ENCODE data around the gene ARL2BP. TPM values are rescaled to one million over a fixed set of nuclear protein-coding genes. Genes with fewer than 3 reads are reported as not detected.

Gene ARL2BP
- total RNA-seq, 1 donor from 2014 or later: 41.5 TPM

DNA sequence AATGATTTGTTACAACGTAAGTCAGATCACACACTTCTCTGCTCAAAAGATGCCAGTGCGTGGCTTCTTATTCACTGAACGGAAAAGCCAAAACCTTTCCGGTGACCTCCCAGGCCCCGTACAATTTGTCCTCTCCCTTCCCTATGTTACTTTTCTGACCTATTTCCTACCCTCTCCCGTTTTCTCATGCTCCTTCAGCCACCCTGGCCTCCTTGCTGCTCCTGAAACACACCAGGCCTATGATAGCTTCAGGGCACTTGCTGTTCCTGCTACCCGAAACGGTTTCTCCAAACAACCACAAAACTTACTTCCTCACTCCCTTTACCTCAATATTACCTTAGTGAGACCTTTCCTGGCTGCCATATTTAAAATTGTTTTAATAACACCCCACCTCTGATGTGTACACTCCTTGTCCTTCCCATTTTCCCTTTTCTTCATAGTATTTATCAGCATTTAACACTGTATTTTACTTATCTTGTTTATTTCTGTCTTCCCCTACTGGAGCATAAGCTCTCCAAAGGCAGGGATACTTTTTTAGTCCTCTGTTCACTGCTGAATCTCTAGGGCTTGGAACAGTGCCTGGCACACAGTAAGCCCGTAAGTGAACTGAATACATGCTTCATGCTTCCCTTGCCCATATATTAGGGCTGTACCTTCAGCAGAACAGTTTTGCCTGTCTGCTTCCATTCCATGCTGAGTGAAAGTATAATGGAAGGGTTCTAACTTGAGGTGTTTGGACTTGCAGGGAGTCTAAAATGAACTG, 10.9 kb upstream of the ARL2BP start:
- no peak for DNase-seq (ENCODE audit: low spot score)
- intact Hi-C loops (cut with DNase I): no loop called here

DNA sequence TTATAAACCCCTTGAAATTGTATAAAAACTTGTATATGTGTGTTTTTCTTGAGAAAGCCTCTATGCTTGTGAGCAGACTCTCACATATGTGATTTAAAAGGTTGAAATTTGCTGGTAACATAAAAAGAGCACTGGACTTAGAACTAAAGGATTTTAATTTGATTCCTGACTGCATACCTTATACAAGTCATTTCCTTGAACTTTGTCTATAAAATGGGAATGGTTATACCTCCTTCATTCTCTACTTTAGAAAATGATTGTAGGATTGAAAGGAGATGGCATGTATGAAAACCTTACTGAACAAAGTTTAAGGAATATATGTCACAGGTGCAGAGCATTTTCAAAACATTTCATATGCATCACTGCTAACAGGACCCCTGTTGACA, 10.4 kb upstream of the ARL2BP start:
- DNase-seq (ENCODE audit: low spot score): no peak
- intact Hi-C loops (cut with DNase I): no loop called here

DNA sequence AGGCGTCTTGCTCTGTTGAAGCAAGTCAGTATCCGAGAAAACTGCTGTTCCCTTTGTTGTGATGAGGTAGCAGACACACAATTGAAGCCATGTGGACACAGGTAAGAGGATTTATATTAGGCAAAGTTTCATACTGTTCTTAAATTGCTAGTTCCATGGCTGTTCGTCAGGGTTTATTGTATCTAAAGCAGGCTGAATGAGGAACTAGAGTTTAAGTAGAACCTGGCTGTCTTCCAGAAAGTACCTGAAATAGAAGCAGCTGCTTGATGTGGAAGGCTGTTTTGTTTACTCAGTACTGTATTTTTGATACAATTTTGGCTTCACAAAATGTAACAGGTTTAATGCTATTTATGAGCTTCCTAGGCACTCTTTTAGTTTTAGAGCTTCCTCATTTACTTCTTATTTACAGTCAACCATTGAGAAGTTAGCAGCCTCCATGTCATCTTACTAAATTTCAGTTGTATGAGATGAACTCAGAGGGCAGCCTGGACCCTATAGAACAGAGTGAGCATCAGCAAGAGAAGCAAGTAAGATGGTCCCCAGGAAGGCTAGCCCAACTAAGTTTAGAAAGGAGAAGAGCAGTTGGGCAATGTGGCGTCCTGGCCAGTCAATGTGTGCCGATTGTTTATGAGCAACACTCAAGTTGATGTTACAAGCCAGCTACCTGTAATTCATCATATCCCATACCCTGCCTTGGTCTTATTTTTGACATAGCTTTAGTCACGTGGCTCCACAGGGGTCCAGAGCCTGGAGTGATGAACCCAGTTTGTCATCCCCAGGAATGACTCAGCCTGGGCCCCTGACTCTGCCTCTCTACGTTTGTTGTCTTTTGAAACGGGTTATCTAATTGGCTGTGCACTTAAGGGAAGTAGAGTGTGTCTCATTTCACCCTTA, 9.7 kb upstream of the ARL2BP start:
- intact Hi-C loops (cut with DNase I): no loop called here
- no peak for DNase-seq (ENCODE audit: low spot score)

DNA sequence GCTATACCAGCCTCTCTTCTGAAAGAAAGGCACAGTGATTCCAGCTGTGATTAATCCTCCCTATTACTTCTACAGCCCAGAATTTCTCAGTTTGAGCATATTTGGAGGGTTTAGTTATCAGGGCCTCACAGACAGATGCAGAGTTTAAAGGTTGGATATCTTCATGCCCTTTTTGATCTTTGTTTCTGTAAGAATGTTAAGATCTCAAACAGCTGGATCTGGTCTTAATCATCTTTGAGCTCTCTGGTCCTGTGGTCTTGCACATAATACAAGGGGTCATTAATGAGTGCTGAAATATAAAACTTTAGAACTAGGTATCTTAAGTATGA, 9.1 kb upstream of the ARL2BP start:
- intact Hi-C loops (cut with DNase I): no loop called here
- DNase-seq (ENCODE audit: low spot score): no peak

DNA sequence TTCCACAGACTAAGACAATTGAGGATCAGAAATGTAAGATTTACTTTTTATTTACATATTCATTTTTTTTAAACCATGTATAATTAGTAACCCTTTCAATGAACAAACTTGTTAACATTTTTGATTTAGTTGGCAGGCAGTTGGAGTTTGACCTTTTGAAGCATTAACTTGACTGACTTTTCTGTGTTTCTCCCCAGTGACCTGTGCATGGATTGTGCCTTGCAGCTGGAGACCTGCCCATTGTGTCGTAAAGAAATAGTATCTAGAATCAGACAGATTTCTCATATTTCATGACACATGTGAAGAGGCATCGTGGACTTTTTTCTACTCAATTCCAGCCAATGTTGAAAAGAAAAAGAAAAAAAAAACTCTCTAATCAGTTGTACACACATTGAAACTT, 6.4 kb upstream of the ARL2BP start:
- DNase-seq (ENCODE audit: low spot score): no peak
- intact Hi-C loops (cut with DNase I): no loop called here

DNA sequence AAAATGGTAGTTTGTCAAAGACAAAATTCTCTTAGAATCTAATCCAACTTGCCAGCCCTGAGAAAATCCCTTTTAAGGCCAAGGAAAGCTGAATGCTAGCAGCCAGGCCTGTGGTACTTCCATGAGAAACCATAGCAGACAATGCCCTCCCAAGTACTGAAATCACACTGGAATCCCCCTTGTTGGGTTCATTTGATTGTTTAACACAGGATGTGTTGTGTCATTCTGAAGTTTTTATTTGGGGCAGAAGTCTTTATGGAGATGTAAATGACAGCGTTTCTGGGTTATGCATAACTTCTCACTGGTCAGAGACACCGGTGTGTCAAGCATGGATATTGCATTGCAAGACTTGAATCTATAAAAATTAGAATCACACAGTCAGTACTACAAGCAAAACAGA, 6.0 kb upstream of the ARL2BP start:
- no peak for DNase-seq (ENCODE audit: low spot score)
- intact Hi-C loops (cut with DNase I): no loop called here

DNA sequence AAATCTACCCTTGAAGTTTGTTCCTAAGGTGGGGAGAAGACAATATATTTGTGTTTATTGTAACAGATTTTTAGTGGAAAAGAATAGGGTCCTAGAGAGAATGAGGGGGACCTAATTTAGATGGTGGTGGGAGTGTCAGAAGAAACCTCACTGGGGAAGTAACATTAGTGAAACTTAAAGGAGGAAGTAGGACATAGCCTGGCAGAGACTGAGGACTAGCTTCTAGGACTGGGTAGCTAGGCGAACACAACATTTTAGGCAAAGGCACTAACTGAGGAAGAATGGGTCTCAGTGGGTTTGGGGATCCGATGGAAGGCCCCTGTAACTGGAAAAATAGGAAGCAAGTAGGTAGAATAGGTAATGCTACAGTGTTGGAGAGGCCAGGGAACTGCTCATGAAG, 4.2 kb upstream of the ARL2BP start:
- no peak for DNase-seq (ENCODE audit: low spot score)
- intact Hi-C loops (cut with DNase I): no loop called here

DNA sequence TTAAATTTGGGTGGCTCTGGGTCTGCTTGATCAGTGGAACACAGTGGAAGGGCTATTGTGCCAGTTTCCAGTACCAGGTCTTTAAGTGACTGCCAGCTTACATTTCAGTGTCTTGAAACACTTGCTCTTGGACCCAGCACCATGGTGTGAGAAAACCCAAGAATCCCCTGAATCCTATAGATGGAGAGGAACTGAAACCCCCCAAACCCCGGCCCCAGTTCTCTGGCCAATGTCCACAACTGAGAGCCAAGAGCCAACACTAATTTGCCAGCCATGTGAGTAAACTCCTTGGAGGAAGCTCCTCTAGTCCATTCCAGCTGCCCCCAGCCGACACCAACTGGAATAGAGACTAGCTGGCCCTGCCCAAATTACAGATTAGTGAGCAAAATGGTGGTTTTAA, 2.4 kb upstream of the ARL2BP start:
- intact Hi-C loops (cut with DNase I): no loop called here
- no peak for DNase-seq (ENCODE audit: low spot score)

DNA sequence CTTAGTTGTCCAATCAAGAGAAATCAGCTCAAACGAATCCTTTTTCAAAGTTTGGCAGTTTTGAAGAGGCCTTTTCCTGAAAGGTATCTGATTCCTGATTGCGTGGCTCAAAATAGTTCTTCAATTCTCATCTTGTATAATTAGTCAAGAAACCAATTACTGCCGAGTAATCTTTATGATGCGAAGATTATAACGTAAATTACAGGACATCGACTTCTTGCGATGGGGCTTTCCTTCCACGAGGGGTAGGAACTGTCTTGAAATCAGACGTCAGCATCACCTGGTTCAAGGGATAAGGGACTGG, 644 bp upstream of the ARL2BP start:
- DNase-seq (ENCODE audit: low spot score): no peak
- intact Hi-C loops (cut with DNase I): loop anchor here (2.0 kb wide), 1 partner anchor 54 kb away; no protein-coding TSS in a partner anchor

DNA sequence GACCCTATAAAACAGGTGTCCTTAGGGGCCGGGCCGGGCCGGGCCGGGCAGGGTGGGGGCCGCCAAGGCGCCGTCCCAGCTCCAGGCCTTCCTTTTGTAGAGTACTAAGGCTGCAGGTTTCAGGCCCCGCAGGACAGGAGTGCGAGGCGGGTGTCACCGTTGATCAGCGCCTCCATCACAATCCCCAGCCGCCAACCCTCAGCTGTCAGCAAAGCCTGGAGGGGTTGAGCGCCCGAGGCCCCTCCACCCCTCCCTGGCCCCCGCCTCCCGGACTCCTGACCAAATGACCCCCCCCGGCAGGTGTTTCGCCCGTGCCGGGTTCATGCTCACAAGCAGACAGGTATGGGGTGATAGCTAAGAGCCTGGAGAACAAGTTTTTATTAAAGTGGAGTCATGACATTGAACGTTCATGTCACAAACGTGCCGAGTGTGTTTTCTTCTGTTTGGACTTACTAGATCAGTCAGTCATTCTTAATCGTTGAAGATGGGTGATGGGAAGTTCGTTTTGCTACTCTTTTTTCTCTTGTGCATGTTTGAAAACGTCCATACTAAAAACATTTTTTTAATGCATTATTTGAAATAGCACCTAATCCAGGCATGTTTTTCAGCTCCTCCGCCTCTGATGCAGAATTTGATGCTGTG, 534 bp downstream of the ARL2BP start:
- no peak for DNase-seq (ENCODE audit: low spot score)
- intact Hi-C loops (cut with DNase I): loop anchor here (2.0 to 5.0 kb wide), 2 partner anchors 53 to 58 kb away; partner anchors contain the start of genes PSME3IP1 and RSPRY1

DNA sequence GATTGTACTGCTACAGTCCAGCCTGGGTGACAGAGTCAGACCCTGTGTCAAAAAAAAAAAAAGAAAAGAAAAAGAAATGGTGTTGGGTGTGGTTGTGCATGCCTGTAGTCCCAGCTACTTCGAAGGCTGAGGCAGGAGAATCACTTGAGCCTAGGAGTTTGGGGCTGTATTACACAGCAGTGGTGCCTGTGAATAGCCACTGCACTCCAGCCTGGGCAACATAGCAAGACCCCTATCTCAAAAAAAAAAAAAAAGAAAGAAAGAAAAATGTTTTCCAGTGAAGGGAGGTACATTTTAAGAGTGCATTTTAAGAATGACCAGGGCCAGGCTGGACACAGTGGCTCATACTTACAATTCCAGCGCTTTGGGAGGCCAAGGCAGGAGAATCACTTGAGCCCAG, 6.3 kb downstream of the ARL2BP start:
- DNase-seq (ENCODE audit: low spot score): no peak
- intact Hi-C loops (cut with DNase I): no loop called here

DNA sequence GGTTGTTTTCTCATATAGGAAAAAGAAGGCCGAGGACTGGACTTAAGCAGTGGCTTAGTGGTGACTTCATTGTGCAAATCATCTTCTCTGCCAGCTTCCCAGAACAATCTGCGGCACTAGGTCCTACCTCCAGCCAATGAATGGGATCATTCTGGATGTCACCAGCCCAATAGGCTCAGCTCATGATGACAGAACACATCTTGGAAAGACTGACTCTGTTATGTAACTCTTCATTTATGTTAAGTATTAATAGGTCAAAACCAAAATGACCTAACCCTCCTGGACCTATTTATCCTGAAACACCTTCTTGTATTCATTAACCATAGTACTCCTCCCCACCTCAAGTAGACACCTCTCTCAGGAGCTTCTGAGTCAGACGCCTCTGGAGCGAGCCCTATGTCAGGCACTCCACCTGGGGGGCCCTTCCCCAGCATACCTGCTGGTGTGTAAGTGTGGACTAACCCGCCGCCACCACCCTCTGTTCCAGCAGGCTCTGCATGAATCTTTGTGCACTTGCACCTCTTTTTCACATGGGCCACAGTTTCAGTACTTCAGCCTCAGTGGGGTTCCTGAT, 7.2 kb downstream of the ARL2BP start:
- DNase-seq (ENCODE audit: low spot score): no peak
- intact Hi-C loops (cut with DNase I): no loop called here

DNA sequence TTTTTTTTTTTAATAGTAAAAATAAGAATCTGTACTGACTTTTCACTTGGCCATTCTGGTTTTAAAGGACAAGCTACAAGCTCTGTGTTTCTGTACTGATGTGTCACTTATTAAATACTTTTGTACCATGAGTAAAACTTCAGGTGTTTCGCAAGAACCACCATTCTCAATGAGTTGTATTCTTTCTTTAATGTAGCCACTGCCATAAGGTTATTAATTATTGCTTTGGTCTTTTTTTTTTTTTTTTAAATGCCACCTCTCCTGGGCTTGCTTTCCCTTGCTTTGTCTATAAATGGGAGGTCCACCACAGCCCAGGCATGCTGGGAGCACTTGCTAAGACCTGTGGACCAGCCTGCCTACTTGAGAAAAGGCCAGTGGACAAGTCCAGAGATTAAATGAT, 8.4 kb downstream of the ARL2BP start:
- no peak for DNase-seq (ENCODE audit: low spot score)
- intact Hi-C loops (cut with DNase I): no loop called here

DNA sequence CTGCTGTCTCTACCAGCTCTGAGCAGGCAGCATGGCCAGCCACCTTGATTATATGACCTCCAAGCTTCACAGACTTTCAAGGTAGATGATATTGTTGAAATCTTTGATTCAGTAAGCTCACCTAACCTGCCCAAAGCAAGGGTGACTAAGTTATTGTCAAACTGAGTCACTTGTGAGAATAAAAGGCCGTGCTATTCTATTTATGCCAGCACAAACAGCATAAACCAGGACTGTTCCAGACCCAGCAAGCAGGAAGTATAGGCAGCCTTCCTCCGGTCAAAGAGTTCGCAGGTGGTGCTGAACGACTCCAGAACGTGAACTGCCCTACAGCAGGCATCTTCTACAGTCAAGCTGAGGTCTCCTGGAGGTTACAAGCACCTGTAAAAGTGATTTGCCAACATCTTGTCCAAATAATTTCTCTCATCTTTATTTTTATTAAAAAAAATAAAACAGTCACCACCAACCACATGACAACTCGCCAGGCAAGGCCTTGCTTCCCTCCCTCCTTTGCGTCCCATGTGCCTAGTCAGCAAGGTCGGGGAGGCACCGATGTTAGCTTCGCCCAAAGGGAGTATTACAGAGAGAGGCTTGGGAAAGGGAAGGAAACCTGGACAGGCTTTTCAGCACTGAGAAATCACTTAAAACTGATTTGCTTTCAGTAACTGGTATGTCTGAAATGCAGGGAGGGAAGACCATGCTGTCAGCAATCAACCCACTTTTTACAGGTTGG, 10.8 kb downstream of the ARL2BP start:
- intact Hi-C loops (cut with DNase I): no loop called here
- DNase-seq (ENCODE audit: low spot score): no peak

DNA sequence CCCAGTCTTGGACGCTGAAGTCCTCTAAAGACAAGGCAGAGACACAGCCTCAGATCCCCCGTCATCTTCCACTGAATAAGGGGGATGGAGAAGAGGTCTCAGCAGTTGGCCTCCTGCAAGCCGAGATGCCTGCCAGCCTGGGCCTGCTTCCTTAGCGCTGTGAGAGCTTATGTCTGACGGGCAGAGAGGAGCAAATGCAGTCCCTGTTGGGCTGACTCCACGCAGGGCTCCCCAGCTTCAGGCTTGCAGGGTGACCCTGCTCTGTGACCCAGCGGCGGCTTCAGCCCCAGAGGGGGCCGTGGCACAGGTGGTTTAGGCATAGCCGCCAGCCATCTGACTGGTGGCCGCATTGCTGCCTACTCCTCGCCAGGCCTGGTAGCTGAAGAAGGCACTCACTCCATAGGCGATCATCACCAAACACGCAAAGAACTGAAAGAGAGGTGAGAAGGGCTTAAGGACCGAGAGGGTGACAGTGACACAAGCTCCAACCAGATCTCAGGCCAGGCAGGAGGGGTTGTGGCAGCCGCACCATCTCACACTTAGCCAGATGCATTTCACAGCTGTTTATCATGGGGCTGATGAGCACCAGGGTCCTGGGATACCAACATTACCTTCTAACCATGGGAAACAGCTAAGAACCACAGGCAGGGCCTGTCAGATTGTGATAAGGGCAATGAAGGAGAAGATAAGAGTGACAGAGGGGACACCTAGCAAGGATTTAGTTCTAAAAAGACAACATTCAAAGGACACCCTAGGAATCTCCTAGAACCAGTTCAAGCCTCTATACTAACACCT, 11.7 kb downstream of the ARL2BP start:
- intact Hi-C loops (cut with DNase I): no loop called here
- DNase-seq (ENCODE audit: low spot score): no peak

DNA sequence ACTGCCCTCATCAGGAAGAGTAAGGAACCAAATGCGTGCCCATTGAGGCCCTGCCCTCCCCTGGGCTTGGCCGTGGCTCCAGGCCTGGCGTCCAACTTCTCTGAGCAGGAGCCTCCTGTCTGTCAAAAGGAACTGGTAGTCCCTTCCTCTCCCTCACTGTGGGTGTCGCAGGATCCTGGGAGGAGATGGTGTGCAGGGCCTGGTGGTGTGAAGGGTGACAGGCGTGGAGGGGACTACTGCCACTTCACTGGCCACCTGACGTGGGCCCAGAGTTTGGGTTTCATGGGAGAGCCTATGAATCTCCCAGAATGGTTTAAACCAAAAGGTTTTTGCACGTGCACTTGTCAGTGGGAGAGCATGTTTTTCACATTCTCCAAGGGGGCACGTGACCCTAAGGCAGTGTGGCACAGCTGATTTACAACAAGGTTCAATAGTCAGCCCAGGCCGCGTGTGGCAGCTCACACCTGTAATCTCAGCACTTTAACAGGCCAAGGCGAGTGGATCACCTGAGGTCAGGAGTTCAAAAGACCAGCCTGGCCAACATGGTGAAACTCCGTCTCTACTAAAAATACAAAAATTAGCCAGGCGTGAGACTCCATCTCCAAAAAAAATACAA, 12.5 kb downstream of the ARL2BP start:
- intact Hi-C loops (cut with DNase I): no loop called here
- DNase-seq (ENCODE audit: low spot score): no peak

DNA sequence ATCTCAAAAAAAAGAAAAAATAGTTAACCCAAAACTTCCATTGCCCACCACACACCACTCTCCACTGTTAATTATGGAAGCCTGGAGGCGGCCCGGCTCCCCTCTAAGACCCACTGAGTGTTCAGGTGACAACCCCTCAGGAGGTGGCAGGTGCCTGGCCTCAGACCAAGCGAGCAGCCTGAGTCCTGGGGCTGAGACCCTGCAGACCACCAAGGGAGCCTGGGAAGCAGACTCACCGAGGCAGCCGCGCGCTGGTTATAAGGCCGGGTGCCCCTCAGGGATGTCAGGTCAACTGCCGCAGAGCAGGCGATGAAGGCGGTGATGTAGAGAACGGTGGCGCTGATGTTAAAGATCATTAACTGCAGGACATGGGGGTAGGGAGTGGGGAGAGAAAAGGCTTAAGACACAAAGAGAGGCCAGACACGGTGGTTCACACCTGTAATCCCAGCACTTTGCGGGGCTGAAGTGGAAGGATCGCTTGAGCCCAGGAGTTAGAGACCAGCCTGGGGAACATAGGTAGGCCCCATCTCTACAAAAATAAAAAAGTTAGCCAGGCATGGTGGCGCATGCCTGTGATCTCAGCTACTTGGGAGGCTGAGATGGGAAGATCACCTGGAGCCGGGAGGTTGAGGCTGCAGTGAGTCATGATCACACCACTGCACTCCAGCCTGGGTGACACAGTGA, 13.3 kb downstream of the ARL2BP start:
- no peak for DNase-seq (ENCODE audit: low spot score)
- intact Hi-C loops (cut with DNase I): no loop called here

DNA sequence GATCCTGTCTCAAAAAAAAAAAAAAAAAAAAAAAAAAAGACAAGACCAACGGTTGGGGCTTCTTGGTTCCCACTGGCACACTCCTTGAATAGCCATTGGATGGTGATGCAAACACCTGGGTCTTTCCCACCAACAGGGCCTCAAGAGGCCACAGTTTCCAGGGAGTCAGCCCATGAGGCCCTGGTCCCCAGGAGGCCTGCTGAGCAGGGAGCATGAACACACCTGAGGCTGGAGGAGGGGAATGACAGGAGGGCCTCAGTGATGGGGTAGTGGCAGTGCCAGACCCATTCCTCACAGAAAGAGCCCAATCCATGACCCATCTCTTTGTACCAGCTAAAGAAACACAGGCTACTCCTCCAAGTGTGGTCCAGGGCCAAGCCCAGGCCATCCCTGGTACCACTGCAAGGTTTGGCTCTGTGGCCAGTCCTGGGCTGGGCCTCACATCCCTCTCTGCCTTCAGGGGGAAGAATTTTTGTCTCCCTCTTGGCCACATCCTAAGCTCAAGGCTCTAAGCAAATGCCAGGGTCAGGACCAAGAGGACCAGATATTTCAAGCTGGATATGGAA, 13.9 kb downstream of the ARL2BP start:
- DNase-seq (ENCODE audit: low spot score): no peak
- intact Hi-C loops (cut with DNase I): no loop called here

Measured in cardiac septum (tissue), 1 donor.